ENCODE results near the gene SLC48A1.

SLC48A1 gene

DNA sequence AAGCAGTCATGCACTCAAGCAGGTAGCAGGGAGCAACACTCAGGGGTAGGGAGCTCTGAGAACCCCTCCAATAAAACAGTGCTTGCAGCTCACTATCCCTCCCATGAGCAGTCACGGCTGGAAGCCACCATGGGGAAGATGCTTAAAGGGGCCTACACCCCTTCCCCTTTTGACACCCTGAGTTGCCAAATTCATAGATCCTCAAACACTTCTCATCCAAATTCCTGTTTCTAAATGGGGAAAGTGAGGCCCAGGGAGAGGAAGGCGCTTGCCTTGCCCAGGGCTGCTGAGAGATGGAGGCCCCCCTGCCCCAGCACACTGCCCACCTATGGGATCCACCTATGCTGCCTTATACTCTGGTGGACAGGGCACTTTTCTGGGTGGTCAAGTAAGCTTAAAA, 40.5 kb upstream of the SLC48A1 start:
- no peak overlapping the region for H3K4me3 ChIP-seq (ENCODE audit: control insufficient read depth, low read depth, low read length)
- TF ChIP-seq, protein P1, sequence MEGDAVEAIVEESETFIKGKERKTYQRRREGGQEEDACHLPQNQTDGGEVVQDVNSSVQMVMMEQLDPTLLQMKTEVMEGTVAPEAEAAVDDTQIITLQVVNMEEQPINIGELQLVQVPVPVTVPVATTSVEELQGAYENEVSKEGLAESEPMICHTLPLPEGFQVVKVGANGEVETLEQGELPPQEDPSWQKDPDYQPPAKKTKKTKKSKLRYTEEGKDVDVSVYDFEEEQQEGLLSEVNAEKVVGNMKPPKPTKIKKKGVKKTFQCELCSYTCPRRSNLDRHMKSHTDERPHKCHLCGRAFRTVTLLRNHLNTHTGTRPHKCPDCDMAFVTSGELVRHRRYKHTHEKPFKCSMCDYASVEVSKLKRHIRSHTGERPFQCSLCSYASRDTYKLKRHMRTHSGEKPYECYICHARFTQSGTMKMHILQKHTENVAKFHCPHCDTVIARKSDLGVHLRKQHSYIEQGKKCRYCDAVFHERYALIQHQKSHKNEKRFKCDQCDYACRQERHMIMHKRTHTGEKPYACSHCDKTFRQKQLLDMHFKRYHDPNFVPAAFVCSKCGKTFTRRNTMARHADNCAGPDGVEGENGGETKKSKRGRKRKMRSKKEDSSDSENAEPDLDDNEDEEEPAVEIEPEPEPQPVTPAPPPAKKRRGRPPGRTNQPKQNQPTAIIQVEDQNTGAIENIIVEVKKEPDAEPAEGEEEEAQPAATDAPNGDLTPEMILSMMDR (conservative IDR thresholded peaks at IDR 0.05; ENCODE audit: control insufficient read depth, insufficient read depth, low read depth, low read length), result no peak
- no peak for DNase-seq (ENCODE audit: low read depth)

DNA sequence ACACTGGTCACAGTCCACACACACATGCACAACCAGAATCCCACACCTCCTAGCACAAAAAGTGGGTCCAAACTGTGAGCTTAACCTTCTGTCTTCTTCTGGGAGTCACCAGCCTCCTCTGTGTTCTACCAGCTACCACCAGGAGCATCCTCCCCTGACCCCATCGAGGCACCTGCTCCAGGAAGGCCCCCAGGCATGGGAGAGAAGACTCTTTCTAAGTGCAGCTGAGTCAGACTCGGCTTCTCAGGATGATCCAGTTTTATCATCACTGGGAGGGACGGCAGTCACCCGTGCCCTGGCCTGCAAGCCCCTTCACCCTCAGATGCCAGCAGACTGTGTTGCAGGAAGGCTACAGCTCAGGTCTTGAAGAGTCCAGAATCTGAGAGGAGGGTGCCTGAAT, 39.9 kb upstream of the SLC48A1 start:
- H3K4me3 ChIP-seq (ENCODE audit: control insufficient read depth, low read depth, low read length), result no peak overlapping the region
- TF ChIP-seq, protein P1 (conservative IDR thresholded peaks at IDR 0.05; ENCODE audit: control insufficient read depth, insufficient read depth, low read depth, low read length), result no peak
- no peak for DNase-seq (ENCODE audit: low read depth)

DNA sequence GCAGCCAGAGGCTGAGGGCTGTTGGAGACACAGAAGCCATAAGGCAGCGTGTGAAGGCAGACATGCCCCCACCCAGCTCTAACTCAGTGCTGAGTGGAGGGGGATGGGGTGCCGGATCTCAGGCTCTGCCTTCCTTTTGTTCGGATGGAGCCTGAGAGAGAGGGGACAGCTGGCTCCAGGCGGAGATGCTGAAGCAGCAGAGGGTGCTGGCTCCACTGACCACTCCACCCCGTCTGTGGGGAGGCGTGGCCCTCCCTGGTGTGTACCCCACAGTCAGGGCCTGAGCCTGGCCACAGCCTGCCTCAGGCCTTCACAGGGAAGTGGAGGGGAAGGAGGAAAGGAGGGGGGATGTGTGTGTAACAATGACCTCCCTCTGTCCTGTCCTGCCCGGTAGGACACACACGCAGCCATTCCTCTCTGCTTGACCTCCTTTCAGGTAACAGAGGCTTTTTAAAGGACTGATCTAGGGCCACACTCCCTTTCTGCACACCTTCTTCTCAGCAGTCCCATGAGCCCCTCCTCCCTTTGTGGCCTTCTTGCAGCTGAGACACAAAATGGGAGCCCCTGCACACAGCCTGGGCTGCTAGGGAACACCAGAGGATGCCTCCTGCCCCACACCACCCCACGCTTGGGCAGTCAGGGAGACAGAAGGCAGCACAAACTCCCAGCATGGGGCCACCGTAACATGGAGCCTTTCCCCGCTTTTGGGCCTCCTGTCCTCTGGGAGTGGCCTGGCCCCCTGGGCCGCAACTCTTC, 38.1 kb upstream of the SLC48A1 start:
- TF ChIP-seq, protein P1 (conservative IDR thresholded peaks at IDR 0.05; ENCODE audit: control insufficient read depth, insufficient read depth, low read depth, low read length), result no peak
- no peak for DNase-seq (ENCODE audit: low read depth)
- H3K4me3 ChIP-seq (ENCODE audit: control insufficient read depth, low read depth, low read length), result no peak overlapping the region

DNA sequence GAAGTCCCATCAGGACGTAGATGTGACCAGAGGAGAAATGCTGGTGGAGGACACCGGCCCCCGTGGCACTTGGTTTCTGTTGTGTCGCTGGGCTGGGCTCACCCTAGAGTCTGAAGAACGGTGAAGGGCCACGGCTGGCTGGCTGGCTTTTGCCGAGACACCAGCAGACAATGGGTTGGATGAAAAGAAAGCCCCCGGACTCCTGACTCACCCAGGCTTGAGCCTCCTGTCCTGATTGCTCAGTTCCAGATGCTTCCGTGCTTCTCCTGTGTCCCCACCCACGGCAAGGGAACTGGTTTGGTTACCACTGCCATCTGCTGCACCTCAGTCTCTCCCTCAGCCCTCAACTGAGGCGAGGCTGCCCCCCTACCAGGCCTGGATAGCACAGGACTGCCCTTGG, 37.4 kb upstream of the SLC48A1 start:
- peak; percentile 42 for DNase-seq (ENCODE audit: low read depth)
- TF ChIP-seq, protein P1 (conservative IDR thresholded peaks at IDR 0.05; ENCODE audit: control insufficient read depth, insufficient read depth, low read depth, low read length), result no peak

DNA sequence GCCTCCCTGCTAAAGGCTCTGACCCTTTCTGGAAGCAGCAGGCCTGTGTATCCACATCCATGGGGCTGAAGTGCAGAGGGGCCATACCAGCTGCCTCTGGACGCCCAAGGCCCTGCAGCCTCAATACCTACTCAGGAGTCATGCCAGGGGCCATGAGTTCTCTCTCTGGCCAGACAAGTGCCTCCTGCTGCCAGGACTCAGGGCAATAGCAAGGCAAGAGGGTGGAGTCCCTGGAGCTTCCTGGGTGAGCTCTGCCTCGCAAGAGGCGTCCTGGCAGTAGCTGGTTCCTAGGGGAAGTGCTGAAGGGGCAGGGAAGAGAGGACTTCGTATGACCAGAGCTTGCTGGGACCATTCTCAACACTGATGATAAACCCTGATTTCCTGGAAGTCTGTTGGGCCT, 36.8 kb upstream of the SLC48A1 start:
- no peak for DNase-seq (ENCODE audit: low read depth)
- TF ChIP-seq, protein P1 (conservative IDR thresholded peaks at IDR 0.05; ENCODE audit: control insufficient read depth, insufficient read depth, low read depth, low read length), result no peak
- H3K4me3 ChIP-seq (ENCODE audit: control insufficient read depth, low read depth, low read length), result no peak overlapping the region

More for the DNA sequence above, 37.4 kb upstream of the SLC48A1 start:
- no peak overlapping the region for H3K4me3 ChIP-seq (ENCODE audit: control insufficient read depth, low read depth, low read length)

GRCh38 chr12:47736877-47737676, 36.0 kb upstream of the SLC48A1 start:
- TF ChIP-seq, protein P1 (conservative IDR thresholded peaks at IDR 0.05; ENCODE audit: control insufficient read depth, insufficient read depth, low read depth, low read length), result no peak
- H3K4me3 ChIP-seq (ENCODE audit: control insufficient read depth, low read depth, low read length), result peak overlapping the region; percentile 15
- DNase-seq (ENCODE audit: low read depth), result peak; percentile 89

Data from fibroblast of mammary gland (primary cell).